K562 (cell line): ENCODE data around the gene ASRGL1. TPM values are rescaled to one million over a fixed set of nuclear protein-coding genes. Genes with fewer than 3 reads are reported as not detected.

Experiments
- ATAC-seq: fragments of 200-7000 bp; cut with Tn5 transposase; 3 replicates; pipeline ENCODE4 v1.9.1; 2020; ENCODE audit warnings: moderate library complexity
- BruUV-seq: library from RNA; stranded (reverse); fragments of 400-500 nt; replicated peaks from 2 replicates; lab custom pipeline; 2021; lab: Mats Ljungman, UMichigan
- CTCF ChIA-PET: fragments of 300-600 bp; formaldehyde crosslinking; extraction: SDS; loops from one replicate; lab custom pipeline; 2021; ENCODE audit warnings: low intra/inter-chr PET ratio; lab: Yijun Ruan, JAX
- POLR2A ChIA-PET: fragments of 300-600, 350-650 bp; sonication (Branson Sonifier 250); formaldehyde crosslinking; extraction: SDS; loops from one replicate; lab custom pipeline; 2021; ENCODE audit warnings: antibody characterized with exemption, inconsistent platforms; lab: Yijun Ruan, JAX
- DNase-seq, 4 experiments: peaks; one replicate each; pipeline versions ENCODE4 v3.0.0 to v3.0.0-alpha.2; 2011 to 2018; ENCODE audit warnings: low spot score in 3 of 4, mixed read lengths in 3 of 4; ENCODE audit errors: extremely low read depth in 1 of 4
- FAIRE-seq: peaks from 2 replicates; lab custom pipeline; 2011; peaks lifted over from hg19 to GRCh38; lab: Jason Lieb, UNC
- H2AFZ ChIP-seq: 2 replicates; pipeline ENCODE4 v1.6.0; 2011; ENCODE audit warnings: low read depth, low read length, control low read depth, inconsistent platforms
- H3K27ac ChIP-seq: fragments of 200-600 bp; 3 replicates; pipeline ENCODE4 v1.8.0; 2011; ENCODE audit warnings: low read depth, mild to moderate bottlenecking, control low read depth, inconsistent platforms, low read length, moderate library complexity, mixed read lengths; ENCODE audit errors: extremely low read depth
- H3K27me3 ChIP-seq, 2 experiments: fragments of 300-600 bp in 1 of 2; 2 replicates in 1 of 2; 3 replicates in 1 of 2; pipeline versions ENCODE4 v1.6.0 to v1.8.0; 2011; ENCODE audit warnings: inconsistent platforms in 2 of 2, low read length in 2 of 2, mild to moderate bottlenecking in 1 of 2, mixed read lengths in 1 of 2, moderate library complexity in 1 of 2; ENCODE audit not compliant: control insufficient read depth in 2 of 2, insufficient read depth in 2 of 2
- H3K36me3 ChIP-seq: fragments of 300-600 bp; 3 replicates; pipeline ENCODE4 v1.8.0; 2011; ENCODE audit warnings: mild to moderate bottlenecking, low read length, inconsistent platforms; ENCODE audit not compliant: control insufficient read depth, insufficient read depth
- H3K4me1 ChIP-seq, 2 experiments: fragments of 200-600 bp in 1 of 2; replicated peaks in 1 of 2; 2 replicates in 1 of 2; 3 replicates in 1 of 2; pipeline versions ENCODE4 v1.5.1 to v1.8.0; 2011; ENCODE audit warnings: inconsistent platforms in 2 of 2, low read length in 2 of 2, mild to moderate bottlenecking in 1 of 2, mixed read lengths in 1 of 2, moderate library complexity in 1 of 2; ENCODE audit not compliant: control insufficient read depth in 2 of 2, insufficient read depth in 2 of 2
- H3K4me2 ChIP-seq: 2 replicates; pipeline ENCODE4 v1.6.1; 2011; ENCODE audit warnings: low read length, control low read depth, inconsistent platforms, mixed read lengths; ENCODE audit not compliant: insufficient read depth
- H3K4me3 ChIP-seq: fragments of 200-600 bp; sonication (generic), shearing (Covaris generic); 2 replicates; pipeline ENCODE4 v1.5.1; 2016; ENCODE audit warnings: control low read depth, inconsistent platforms
- H3K79me2 ChIP-seq: fragments of 200-600 bp; 3 replicates; pipeline ENCODE4 v1.8.0; 2011; ENCODE audit warnings: low read length, inconsistent platforms; ENCODE audit not compliant: control insufficient read depth, insufficient read depth
- H3K9ac ChIP-seq, 2 experiments: 2 replicates each; pipeline versions ENCODE4 v1.6.0 to v1.6.1; 2011; ENCODE audit warnings: low read depth in 2 of 2, low read length in 2 of 2, control low read depth in 1 of 2, inconsistent platforms in 1 of 2, mild to moderate bottlenecking in 1 of 2, mixed read lengths in 1 of 2; ENCODE audit not compliant: insufficient read depth in 1 of 2
- H3K9me1 ChIP-seq: one replicate; pipeline ENCODE4 v1.6.0; 2011; ENCODE audit warnings: inconsistent platforms, mild to moderate bottlenecking, low read length, moderate library complexity; ENCODE audit not compliant: control insufficient read depth, insufficient read depth
- H3K9me3 ChIP-seq: replicated peaks from 2 replicates; pipeline ENCODE4 v1.5.1; 2011; ENCODE audit warnings: low read depth, low read length, inconsistent platforms; ENCODE audit not compliant: control insufficient read depth, insufficient read depth
- H4K20me1 ChIP-seq: replicated peaks from 2 replicates; pipeline ENCODE4 v1.6.1; 2011; ENCODE audit warnings: low read length, inconsistent platforms, mixed read lengths; ENCODE audit not compliant: control insufficient read depth, insufficient read depth
- HOXB6 ChIP-seq: fragments of 250-450 bp; sonication (Bioruptor Pico); IDR thresholded peaks from 2 replicates; pipeline ENCODE4 v1.5.1; 2022; ENCODE audit warnings: mild to moderate bottlenecking, borderline replicate concordance
- NFIC ChIP-seq: fragments of 450-650 bp; IDR thresholded peaks from 2 replicates; pipeline ENCODE4 v1.6.1; 2017; ENCODE audit warnings: mild to moderate bottlenecking, inconsistent platforms
- ZNF121 ChIP-seq: sonication (generic); formaldehyde crosslinking; conservative IDR thresholded peaks from 2 replicates; pipeline ENCODE4 v1.8.0; 2022; ENCODE audit warnings: missing genetic modification reagents
- WGBS: fragments of 100-300 bp; shearing (Covaris generic); methylation state at CpG from one replicate; pipeline ENCODE4 v1.1.6; 2016; ENCODE audit warnings: low coverage, mixed read lengths; ENCODE audit not compliant: insufficient coverage; ENCODE audit errors: missing lambda C conversion rate; 5-methylcytosine and 5-hydroxymethylcytosine counted together
- in situ Hi-C: fragments of 300-500 bp; cut with MboI; formaldehyde crosslinking; loops from 4 replicates; pipeline ENCODE4 v1.15.0; 2018; ENCODE audit warnings: inconsistent platforms, mixed read lengths
- intact Hi-C: fragments of 100-400 bp; cut with micrococcal nuclease; formaldehyde crosslinking; loops from 2 replicates; pipeline ENCODE4 v1.14.2; 2022
- polyA plus RNA-seq, 8 experiments: library from polyadenylated mRNA; depleted of rRNA in 4 of 8; stranded (reverse) in 5 of 8; unstranded in 3 of 8; fragments of >200 nt; fragmentation: Nextera tagmentation in 2 of 8; fragmentation: Illumina TruSeq in 1 of 8; extraction: Ambion mirVana in 2 of 8; extraction: Trizol in 1 of 8; gene quantifications; 2 replicates each; pipeline versions ENCODE4 v1.2.1 to v1.2.3, GENCODE V29; 2011 to 2014; ENCODE audit warnings: inconsistent platforms in 1 of 8, missing spikeins in 1 of 8
- total RNA-seq, 7 experiments: library from RNA; depleted of rRNA in 6 of 7; stranded (reverse); fragments of >200 nt in 6 of 7; fragmentation: Illumina TruSeq in 2 of 7; extraction: Trizol in 2 of 7; gene quantifications; 2 replicates each; pipeline versions ENCODE4 v1.2.1 to v1.2.3, GENCODE V29; 2011 to 2021; ENCODE audit warnings: low replicate concordance in 1 of 7
- TF ChIP-seq, protein P1 (sequence below), 2 experiments: fragments of 450-650 bp; formaldehyde crosslinking in 1 of 2; IDR thresholded peaks; 2 replicates each; pipeline versions ENCODE4 v1.4.0 to v1.6.1; 2014 to 2020; ENCODE audit warnings: mild to moderate bottlenecking in 2 of 2, borderline replicate concordance in 1 of 2, low read depth in 1 of 2

The ASRGL1 gene
- total and polyA plus RNA-seq, 9 of the 15 experiments (the other 6 are each of a cell fraction or from before 2014, with no cell fraction given): 3.1 to 23.0 (median 11.2) TPM

DNA sequence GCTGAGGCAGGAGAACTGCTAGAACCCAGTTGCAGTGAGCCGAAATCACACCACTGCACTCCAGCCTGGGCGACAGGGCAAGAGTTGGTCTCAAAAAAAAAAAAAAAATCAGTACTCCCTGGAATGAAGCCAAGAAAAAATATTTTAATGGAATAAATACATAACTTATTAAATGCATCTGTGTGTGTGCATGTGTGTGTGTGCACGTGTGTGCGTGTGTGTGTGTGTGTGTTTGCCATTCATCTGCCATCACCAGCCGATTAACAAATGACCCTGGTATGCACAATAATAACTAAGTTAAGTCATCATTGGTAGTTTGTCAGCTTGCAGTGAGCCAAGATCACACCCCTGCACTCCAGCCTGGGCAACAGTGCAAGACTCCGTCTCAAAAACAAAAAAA, 46.6 kb downstream of the ASRGL1 start:
- BruUV-seq: no TSS peak
- in situ Hi-C loops: loop anchor here (25.0 kb wide), 2 partner anchors 478 to 628 kb away; partner anchors contain the start of gene SLC22A8
- H3K9ac ChIP-seq: no peak overlapping the region
- TF ChIP-seq HOXB6 (no peak), NFIC (peak; percentile 61), ZNF121 (CRISPR knock-in tag) (0 out of 2 replicates have a peak, but pooled peaks have one; percentile 4)
- TF ChIP-seq, protein P1, sequence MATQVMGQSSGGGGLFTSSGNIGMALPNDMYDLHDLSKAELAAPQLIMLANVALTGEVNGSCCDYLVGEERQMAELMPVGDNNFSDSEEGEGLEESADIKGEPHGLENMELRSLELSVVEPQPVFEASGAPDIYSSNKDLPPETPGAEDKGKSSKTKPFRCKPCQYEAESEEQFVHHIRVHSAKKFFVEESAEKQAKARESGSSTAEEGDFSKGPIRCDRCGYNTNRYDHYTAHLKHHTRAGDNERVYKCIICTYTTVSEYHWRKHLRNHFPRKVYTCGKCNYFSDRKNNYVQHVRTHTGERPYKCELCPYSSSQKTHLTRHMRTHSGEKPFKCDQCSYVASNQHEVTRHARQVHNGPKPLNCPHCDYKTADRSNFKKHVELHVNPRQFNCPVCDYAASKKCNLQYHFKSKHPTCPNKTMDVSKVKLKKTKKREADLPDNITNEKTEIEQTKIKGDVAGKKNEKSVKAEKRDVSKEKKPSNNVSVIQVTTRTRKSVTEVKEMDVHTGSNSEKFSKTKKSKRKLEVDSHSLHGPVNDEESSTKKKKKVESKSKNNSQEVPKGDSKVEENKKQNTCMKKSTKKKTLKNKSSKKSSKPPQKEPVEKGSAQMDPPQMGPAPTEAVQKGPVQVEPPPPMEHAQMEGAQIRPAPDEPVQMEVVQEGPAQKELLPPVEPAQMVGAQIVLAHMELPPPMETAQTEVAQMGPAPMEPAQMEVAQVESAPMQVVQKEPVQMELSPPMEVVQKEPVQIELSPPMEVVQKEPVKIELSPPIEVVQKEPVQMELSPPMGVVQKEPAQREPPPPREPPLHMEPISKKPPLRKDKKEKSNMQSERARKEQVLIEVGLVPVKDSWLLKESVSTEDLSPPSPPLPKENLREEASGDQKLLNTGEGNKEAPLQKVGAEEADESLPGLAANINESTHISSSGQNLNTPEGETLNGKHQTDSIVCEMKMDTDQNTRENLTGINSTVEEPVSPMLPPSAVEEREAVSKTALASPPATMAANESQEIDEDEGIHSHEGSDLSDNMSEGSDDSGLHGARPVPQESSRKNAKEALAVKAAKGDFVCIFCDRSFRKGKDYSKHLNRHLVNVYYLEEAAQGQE (IDR thresholded peaks at IDR 0.05; ENCODE audit: borderline replicate concordance): no peak
- TF ChIP-seq, protein P1 (CRISPR knock-in tag; IDR thresholded peaks at IDR 0.05; ENCODE audit: low read depth): no peak
- no peak for ATAC-seq
- CTCF ChIA-PET: interaction anchor here (1.0 kb wide), 1 partner anchor 11 kb away, joined by 3 read pairs; no protein-coding TSS in a partner anchor
- POLR2A ChIA-PET: interaction anchor here (0.6 to 1.4 kb wide), 3 partner anchors 11 to 218 kb away, joined by 3 read pairs; partner anchors contain the start of gene MTA2
- DNase-seq: no peak
- no peaks in the 10 kb centered on the region for H3K9me1 ChIP-seq
- no peaks in the 10 kb centered on the region for H3K36me3 ChIP-seq
- H3K79me2 ChIP-seq: no peaks in the 10 kb centered on the region
- H3K9me3 ChIP-seq: no peaks in the 10 kb centered on the region
- H4K20me1 ChIP-seq: no peaks in the 10 kb centered on the region
- FAIRE-seq: no peak
- intact Hi-C loops: loop anchor here (5.0 kb wide), 2 partner anchors 298 to 638 kb away; no protein-coding TSS in a partner anchor
- no peak overlapping the region for H3K4me2 ChIP-seq
- H3K4me1 ChIP-seq: peaks cover 4 to 7% of the 10 kb centered on the region in 2 experiments; a peak in 3 of 5 replicates
- H2AFZ ChIP-seq: no peak overlapping the region
- H3K27ac ChIP-seq: no peak overlapping the region
- H3K4me3 ChIP-seq: no peak overlapping the region
- no peaks in the 10 kb centered on the region for H3K27me3 ChIP-seq
- WGBS: 84% methylated on average over 6 of the region's 6 CpGs
